WERI-Rb-1 (cell line): ENCODE measurements around the gene ACTL7B.

ENCODE experiments used
- DNase-seq: peaks from one replicate; pipeline ENCODE4 v3.0.0-alpha.2; 2020
- H3K27ac ChIP-seq: fragments of 250-450 bp; sonication (Bioruptor Pico); 2 replicates; pipeline ENCODE4 v1.5.1; 2020; ENCODE audit warnings: mild to moderate bottlenecking, moderate library complexity
- H3K27me3 ChIP-seq: fragments of 250-450 bp; sonication (Bioruptor Pico); 2 replicates; pipeline ENCODE4 v1.5.1; 2021; ENCODE audit warnings: mild to moderate bottlenecking, low read depth, moderate library complexity; ENCODE audit not compliant: insufficient read depth, severe bottlenecking
- H3K36me3 ChIP-seq: fragments of 250-450 bp; sonication (Bioruptor Pico); 2 replicates; pipeline ENCODE4 v1.5.1; 2020; ENCODE audit warnings: mild to moderate bottlenecking, moderate library complexity
- H3K4me3 ChIP-seq: 2 replicates; pipeline ENCODE4 v1.5.1; 2011; ENCODE audit warnings: low read depth, mild to moderate bottlenecking, control low read depth, low read length
- H3K9me3 ChIP-seq: fragments of 250-450 bp; sonication (Bioruptor Pico); 2 replicates; pipeline ENCODE4 v1.5.1; 2021; ENCODE audit warnings: mild to moderate bottlenecking, moderate library complexity; ENCODE audit not compliant: severe bottlenecking
- CTCF ChIP-seq: IDR thresholded peaks from 2 replicates; pipeline ENCODE4 v1.5.1; 2011; ENCODE audit warnings: low read depth, mild to moderate bottlenecking, control low read depth, inconsistent platforms, low read length

Gene ACTL7B

GRCh38 chr9:108876425-108876824, 20.6 kb upstream of the ACTL7B start:
- DNase-seq, result no peak
- Histone ChIP-seq H3K27ac (no peak overlapping the region), H3K4me3 (no peak overlapping the region), H3K36me3 (peaks cover 93% of the 10 kb centered on the region), H3K9me3 (peaks cover 5% of the 10 kb centered on the region), H3K27me3 (no peaks in the 10 kb centered on the region)
- no peak for TF ChIP-seq CTCF

- no peak for DNase-seq
- H3K9me3 ChIP-seq, result peaks cover 6% of the 10 kb centered on the region
- H3K36me3 ChIP-seq, result peaks cover 82% of the 10 kb centered on the region
- TF ChIP-seq CTCF, result no peak
- no peak overlapping the region for H3K4me3 ChIP-seq
- no peak overlapping the region for H3K27ac ChIP-seq
- H3K27me3 ChIP-seq, result no peaks in the 10 kb centered on the region
Measured at GRCh38 chr9:108874058-108874788, 18.4 kb upstream of the ACTL7B start.

- no peak overlapping the region for H3K27ac ChIP-seq
- H3K36me3 ChIP-seq, result peaks cover 46% of the 10 kb centered on the region
- no peak overlapping the region for H3K4me3 ChIP-seq
- no peaks in the 10 kb centered on the region for H3K27me3 ChIP-seq
- TF ChIP-seq CTCF, result no peak
- no peak for DNase-seq
- H3K9me3 ChIP-seq, result peaks cover 6% of the 10 kb centered on the region
Measured at GRCh38 chr9:108869092-108869725, 13.4 kb upstream of the ACTL7B start.

GRCh38 chr9:108867829-108868228, 12.0 kb upstream of the ACTL7B start:
- no peak for DNase-seq
- H3K27ac ChIP-seq, result no peak overlapping the region
- H3K4me3 ChIP-seq, result no peak overlapping the region
- H3K27me3 ChIP-seq, result no peaks in the 10 kb centered on the region
- H3K9me3 ChIP-seq, result peaks cover 6% of the 10 kb centered on the region
- no peak for TF ChIP-seq CTCF
- H3K36me3 ChIP-seq, result peaks cover 34% of the 10 kb centered on the region

- no peaks in the 10 kb centered on the region for H3K27me3 ChIP-seq
- peaks cover 11% of the 10 kb centered on the region for H3K9me3 ChIP-seq
- TF ChIP-seq CTCF, result no peak
- peaks cover 30% of the 10 kb centered on the region for H3K36me3 ChIP-seq
- no peak for DNase-seq
- H3K27ac ChIP-seq, result no peak overlapping the region
- no peak overlapping the region for H3K4me3 ChIP-seq
Measured at GRCh38 chr9:108867116-108867515, 11.3 kb upstream of the ACTL7B start.
